GM12878 (cell line): ENCODE data around the gene FARS2. TPM values are rescaled to one million over a fixed set of nuclear protein-coding genes. Genes with fewer than 3 reads are reported as not detected.

Source experiments
- ATAC-seq: fragments of 200-7000 bp; cut with Tn5 transposase; 3 replicates; pipeline ENCODE4 v1.9.1; 2020; ENCODE audit warnings: mild to moderate bottlenecking, moderate library complexity
- BruUV-seq: library from RNA; stranded (reverse); fragments of 400-500 nt; replicated peaks from 2 replicates; lab custom pipeline; 2021; lab: Mats Ljungman, UMichigan
- CTCF ChIA-PET: fragments of 300-600 bp; sonication (Branson Sonifier 250); formaldehyde crosslinking; extraction: SDS; loops from one replicate; lab custom pipeline; 2021; ENCODE audit warnings: inconsistent platforms; lab: Yijun Ruan, JAX
- POLR2A ChIA-PET: fragments of 350-600 bp; formaldehyde crosslinking; extraction: SDS; loops from one replicate; lab custom pipeline; 2021; ENCODE audit warnings: inconsistent platforms; lab: Charles Lee
- RAD21 ChIA-PET: fragments of 300-600 bp; sonication (Branson Sonifier 250); formaldehyde crosslinking; loops from one replicate; lab custom pipeline; 2023; ENCODE audit warnings: antibody characterized with exemption; ENCODE audit not compliant: unreplicated experiment; lab: Charles Lee
- SMC1A ChIA-PET: fragments of 300-600 bp; sonication (Branson Sonifier 250); formaldehyde crosslinking; loops from one replicate; lab custom pipeline; 2023; ENCODE audit not compliant: unreplicated experiment, uncharacterized antibody; lab: Charles Lee
- DNase-seq: peaks from one replicate; pipeline ENCODE4 v3.0.0-alpha.2; 2011; ENCODE audit warnings: low read depth, low spot score
- FAIRE-seq: peaks from 3 replicates; lab custom pipeline; 2011; peaks lifted over from hg19 to GRCh38; lab: Jason Lieb, UNC
- H2AFZ ChIP-seq: 2 replicates; pipeline ENCODE4 v1.6.0; 2011; ENCODE audit warnings: low read depth, low read length, control low read depth; ENCODE audit not compliant: control insufficient read depth
- H3K27ac ChIP-seq: 2 replicates; pipeline ENCODE4 v1.5.1; 2011; ENCODE audit warnings: control low read depth; ENCODE audit not compliant: control insufficient read depth, insufficient read depth
- H3K27me3 ChIP-seq, 2 experiments: replicated peaks in 1 of 2; 2 replicates each; pipeline versions ENCODE4 v1.6.0 to v1.6.1; 2011; ENCODE audit warnings: low read length in 1 of 2; ENCODE audit not compliant: control insufficient read depth in 2 of 2, insufficient read depth in 2 of 2
- H3K36me3 ChIP-seq, 2 experiments: 2 replicates each; pipeline ENCODE4 v1.5.1; 2011; ENCODE audit warnings: low read length in 1 of 2; ENCODE audit not compliant: control insufficient read depth in 2 of 2, insufficient read depth in 2 of 2
- H3K4me1 ChIP-seq: 2 replicates; pipeline ENCODE4 v1.6.1; 2011; ENCODE audit warnings: mild to moderate bottlenecking, low read length, moderate library complexity, mixed read lengths; ENCODE audit not compliant: control insufficient read depth, insufficient read depth
- H3K4me2 ChIP-seq: 2 replicates; pipeline ENCODE4 v1.6.0; 2011; ENCODE audit warnings: control low read depth; ENCODE audit not compliant: control insufficient read depth, insufficient read depth
- H3K4me3 ChIP-seq: fragments of 200-600 bp; sonication (generic); 2 replicates; pipeline ENCODE4 v1.5.1; 2016
- H3K79me2 ChIP-seq: 2 replicates; pipeline ENCODE4 v1.6.0; 2011; ENCODE audit warnings: low read length; ENCODE audit not compliant: control insufficient read depth, insufficient read depth
- H3K9ac ChIP-seq: 2 replicates; pipeline ENCODE4 v1.8.0; 2011; ENCODE audit warnings: low read length, control low read depth, mixed read lengths; ENCODE audit not compliant: control insufficient read depth, insufficient read depth
- H3K9me3 ChIP-seq: replicated peaks from 3 replicates; pipeline ENCODE4 v1.5.1; 2011; ENCODE audit warnings: mild to moderate bottlenecking, low read length; ENCODE audit not compliant: control insufficient read depth, insufficient read depth
- H4K20me1 ChIP-seq: 2 replicates; pipeline ENCODE4 v1.6.0; 2011; ENCODE audit not compliant: control insufficient read depth, insufficient read depth
- ATF3 ChIP-seq: IDR thresholded peaks from 2 replicates; pipeline ENCODE4 v1.6.1; 2011; ENCODE audit warnings: low read depth, mild to moderate bottlenecking, low read length, moderate library complexity, borderline replicate concordance; ENCODE audit errors: extremely low read depth
- BCL3 ChIP-seq: IDR thresholded peaks from 2 replicates; pipeline ENCODE4 v1.6.1; 2011; ENCODE audit warnings: borderline replicate concordance, low read depth, mild to moderate bottlenecking, moderate library complexity, low read length; ENCODE audit not compliant: insufficient read depth, poor library complexity, severe bottlenecking
- CBX3 ChIP-seq: fragments of 200-600 bp; sonication (generic); IDR thresholded peaks from 2 replicates; pipeline ENCODE4 v1.6.1; 2016; ENCODE audit warnings: low read depth, borderline replicate concordance
- CTCF ChIP-seq, 3 experiments: IDR thresholded peaks in 2 of 3; conservative IDR thresholded peaks in 1 of 3; 2 replicates each; pipeline ENCODE4 v1.5.1; 2011; ENCODE audit warnings: low read depth in 3 of 3, low read length in 3 of 3, mild to moderate bottlenecking in 3 of 3, control low read depth in 2 of 3, moderate library complexity in 2 of 3, inconsistent platforms in 1 of 3, mixed read lengths in 1 of 3; ENCODE audit not compliant: control insufficient read depth in 2 of 3, insufficient read depth in 1 of 3; ENCODE audit errors: extremely low read depth in 1 of 3
- EZH2 ChIP-seq: IDR thresholded peaks from 2 replicates; pipeline ENCODE4 v1.6.1; 2012; ENCODE audit warnings: low read depth, mild to moderate bottlenecking, control low read depth, inconsistent platforms, low read length, borderline replicate concordance; ENCODE audit not compliant: control insufficient read depth
- GATAD2B ChIP-seq: fragments of 450-650 bp; conservative IDR thresholded peaks from 2 replicates; pipeline ENCODE4 v1.6.1; 2017; ENCODE audit warnings: low read depth, mild to moderate bottlenecking, moderate library complexity
- HDAC2 ChIP-seq: fragments of 200-600 bp; sonication (generic); IDR thresholded peaks from 2 replicates; pipeline ENCODE4 v1.6.1; 2017
- HSF1 ChIP-seq: fragments of 150-350 bp; IDR thresholded peaks from 2 replicates; pipeline ENCODE4 v1.6.1; 2014; ENCODE audit warnings: mild to moderate bottlenecking, low read depth, low read length
- IRF4 ChIP-seq: IDR thresholded peaks from 2 replicates; pipeline ENCODE4 v1.6.1; 2011; ENCODE audit warnings: low read depth, low read length
- JUNB ChIP-seq: IDR thresholded peaks from 2 replicates; pipeline ENCODE4 v1.6.1; 2016; ENCODE audit warnings: antibody characterized with exemption, mild to moderate bottlenecking
- NR2C1 ChIP-seq: fragments of 450-650 bp; IDR thresholded peaks from 2 replicates; pipeline ENCODE4 v1.6.1; 2017; ENCODE audit warnings: antibody characterized with exemption, mild to moderate bottlenecking, moderate library complexity
- RAD21 ChIP-seq: IDR thresholded peaks from 2 replicates; pipeline ENCODE4 v1.6.1; 2011; ENCODE audit warnings: mild to moderate bottlenecking, low read depth, low read length, moderate library complexity; ENCODE audit not compliant: insufficient read depth
- ZBED1 ChIP-seq: IDR thresholded peaks from 2 replicates; pipeline ENCODE4 v1.6.1; 2016; ENCODE audit warnings: borderline replicate concordance
- ZNF217 ChIP-seq: fragments of 450-650 bp; IDR thresholded peaks from 2 replicates; pipeline ENCODE4 v1.6.1; 2017; ENCODE audit warnings: antibody characterized with exemption, mild to moderate bottlenecking
- ZNF592 ChIP-seq: fragments of 450-650 bp; IDR thresholded peaks from 2 replicates; pipeline ENCODE4 v1.6.1; 2017; ENCODE audit warnings: mild to moderate bottlenecking, moderate library complexity
- WGBS: methylation state at CpG from one replicate; pipeline ENCODE4 v1.1.6; 2016; ENCODE audit warnings: low lambda C conversion rate; ENCODE audit not compliant: insufficient replicate concordance, insufficient coverage; ENCODE audit errors: missing lambda C conversion rate; 5-methylcytosine and 5-hydroxymethylcytosine counted together
- in situ Hi-C: fragments of 300-500 bp; cut with MboI; formaldehyde crosslinking; loops from 9 replicates; pipeline ENCODE4 v1.14.3; 2018; ENCODE audit warnings: mixed read lengths
- intact Hi-C: fragments of 100-400 bp; cut with micrococcal nuclease; formaldehyde crosslinking; loops from one replicate; pipeline ENCODE4 v1.14.2; 2022; ENCODE audit not compliant: unreplicated experiment
- polyA plus RNA-seq, 11 experiments: library from polyadenylated mRNA; depleted of rRNA in 4 of 11; unstranded in 6 of 11; stranded (reverse) in 5 of 11; fragments of >200 nt; fragmentation: Nextera tagmentation in 4 of 11; fragmentation: Illumina TruSeq in 1 of 11; extraction: Ambion mirVana in 4 of 11; extraction: Trizol in 1 of 11; gene quantifications; 1 replicate in 1 of 11; 2 replicates in 10 of 11; pipeline versions ENCODE4 v1.2.1 to v1.2.3, GENCODE V29; 2011 to 2016; ENCODE audit warnings: inconsistent platforms in 2 of 11, missing spikeins in 2 of 11, low read depth in 1 of 11
- total RNA-seq, 4 experiments: library from RNA; depleted of rRNA in 3 of 4; stranded (reverse); fragments of >200 nt in 3 of 4; fragmentation: Illumina TruSeq in 1 of 4; extraction: Trizol in 1 of 4; gene quantifications; 2 replicates each; pipeline versions ENCODE4 v1.2.1 to v1.2.3, GENCODE V29; 2013 to 2021

Gene FARS2
- total and polyA plus RNA-seq, 10 of the 15 experiments (the other 5 are each of a cell fraction or from before 2014, with no cell fraction given) = 16.8 to 46.7 (median 25.6) TPM

GRCh38 chr6:5778906-5779305 lies 517.6 kb downstream of the FARS2 start:
- peaks cover 10% of the 10 kb centered on the region for H3K4me1 ChIP-seq
- POLR2A ChIA-PET = no interaction called here
- H3K4me3 ChIP-seq = no peak overlapping the region
- DNase-seq (no peak), ATAC-seq (no peak; the same call in 2 of the 3 replicates), FAIRE-seq (no peak)
- 92% methylated on average over 7 of the region's 7 CpGs for WGBS
- no peak overlapping the region for H2AFZ ChIP-seq
- TF ChIP-seq ZNF592 (no peak), HSF1 (no peak), NR2C1 (no peak), BCL3 (no peak), CTCF (IDR thresholded peaks at IDR 0.05 in 2 of 3, conservative IDR thresholded peaks at IDR 0.05 in 1 of 3; ENCODE audit: control insufficient read depth in 2 of 3, extremely low read depth in 1 of 3, insufficient read depth in 1 of 3, low read depth in 3 of 3, low read length in 3 of 3) (no peak), CBX3 (no peak), ATF3 (no peak), RAD21 (no peak), ZNF217 (no peak), EZH2 (no peak), IRF4 (no peak), HDAC2 (no peak), GATAD2B (no peak), JUNB (no peak), ZBED1 (no peak)
- no peak overlapping the region for H3K9ac ChIP-seq
- no peaks in the 10 kb centered on the region for H4K20me1 ChIP-seq
- CTCF ChIA-PET = no interaction called here
- SMC1A ChIA-PET = interaction anchor here (1.1 to 1.6 kb wide), 3 partner anchors 15 to 157 kb away, joined by 3 to 6 read pairs (median 5); no protein-coding TSS in a partner anchor
- BruUV-seq = no TSS peak
- H3K79me2 ChIP-seq = no peaks in the 10 kb centered on the region
- H3K9me3 ChIP-seq = no peaks in the 10 kb centered on the region
- H3K36me3 ChIP-seq = no peaks in the 10 kb centered on the region
- no peak overlapping the region for H3K27ac ChIP-seq
- in situ Hi-C loops (no loop called here), intact Hi-C loops (no loop called here)
- H3K27me3 ChIP-seq = no peaks in the 10 kb centered on the region
- H3K4me2 ChIP-seq = peak overlapping the region; percentile 75; the same call in 1 of the 2 replicates
- RAD21 ChIA-PET = interaction anchor here (0.7 kb wide), 1 partner anchor 9 kb away, joined by 3 read pairs; no protein-coding TSS in a partner anchor
